K562 (cell line): ENCODE data around the gene NAA40. TPM values are rescaled to one million over a fixed set of nuclear protein-coding genes. Genes with fewer than 3 reads are reported as not detected.

Source experiments
- ATAC-seq: fragments of 200-7000 bp; cut with Tn5 transposase; 3 replicates; pipeline ENCODE4 v1.9.1; 2020; ENCODE audit warnings: moderate library complexity
- BruUV-seq: library from RNA; stranded (reverse); fragments of 400-500 nt; replicated peaks from 2 replicates; lab custom pipeline; 2021; lab: Mats Ljungman, UMichigan
- CTCF ChIA-PET: fragments of 300-600 bp; formaldehyde crosslinking; extraction: SDS; loops from one replicate; lab custom pipeline; 2021; ENCODE audit warnings: low intra/inter-chr PET ratio; lab: Yijun Ruan, JAX
- POLR2A ChIA-PET: fragments of 300-600, 350-650 bp; sonication (Branson Sonifier 250); formaldehyde crosslinking; extraction: SDS; loops from one replicate; lab custom pipeline; 2021; ENCODE audit warnings: antibody characterized with exemption, inconsistent platforms; lab: Yijun Ruan, JAX
- DNase-seq, 4 experiments: peaks; one replicate each; pipeline versions ENCODE4 v3.0.0 to v3.0.0-alpha.2; 2011 to 2018; ENCODE audit warnings: low spot score in 3 of 4, mixed read lengths in 3 of 4; ENCODE audit errors: extremely low read depth in 1 of 4
- FAIRE-seq: peaks from 2 replicates; lab custom pipeline; 2011; peaks lifted over from hg19 to GRCh38; lab: Jason Lieb, UNC
- H2AFZ ChIP-seq: 2 replicates; pipeline ENCODE4 v1.6.0; 2011; ENCODE audit warnings: low read depth, low read length, control low read depth, inconsistent platforms
- H3K27ac ChIP-seq: fragments of 200-600 bp; 3 replicates; pipeline ENCODE4 v1.8.0; 2011; ENCODE audit warnings: low read depth, mild to moderate bottlenecking, control low read depth, inconsistent platforms, low read length, moderate library complexity, mixed read lengths; ENCODE audit errors: extremely low read depth
- H3K27me3 ChIP-seq, 2 experiments: fragments of 300-600 bp in 1 of 2; 2 replicates in 1 of 2; 3 replicates in 1 of 2; pipeline versions ENCODE4 v1.6.0 to v1.8.0; 2011; ENCODE audit warnings: inconsistent platforms in 2 of 2, low read length in 2 of 2, mild to moderate bottlenecking in 1 of 2, mixed read lengths in 1 of 2, moderate library complexity in 1 of 2; ENCODE audit not compliant: control insufficient read depth in 2 of 2, insufficient read depth in 2 of 2
- H3K36me3 ChIP-seq: fragments of 300-600 bp; 3 replicates; pipeline ENCODE4 v1.8.0; 2011; ENCODE audit warnings: mild to moderate bottlenecking, low read length, inconsistent platforms; ENCODE audit not compliant: control insufficient read depth, insufficient read depth
- H3K4me1 ChIP-seq, 2 experiments: fragments of 200-600 bp in 1 of 2; replicated peaks in 1 of 2; 2 replicates in 1 of 2; 3 replicates in 1 of 2; pipeline versions ENCODE4 v1.5.1 to v1.8.0; 2011; ENCODE audit warnings: inconsistent platforms in 2 of 2, low read length in 2 of 2, mild to moderate bottlenecking in 1 of 2, mixed read lengths in 1 of 2, moderate library complexity in 1 of 2; ENCODE audit not compliant: control insufficient read depth in 2 of 2, insufficient read depth in 2 of 2
- H3K4me2 ChIP-seq: 2 replicates; pipeline ENCODE4 v1.6.1; 2011; ENCODE audit warnings: low read length, control low read depth, inconsistent platforms, mixed read lengths; ENCODE audit not compliant: insufficient read depth
- H3K4me3 ChIP-seq: fragments of 200-600 bp; sonication (generic), shearing (Covaris generic); 2 replicates; pipeline ENCODE4 v1.5.1; 2016; ENCODE audit warnings: control low read depth, inconsistent platforms
- H3K79me2 ChIP-seq: fragments of 200-600 bp; 3 replicates; pipeline ENCODE4 v1.8.0; 2011; ENCODE audit warnings: low read length, inconsistent platforms; ENCODE audit not compliant: control insufficient read depth, insufficient read depth
- H3K9ac ChIP-seq, 2 experiments: 2 replicates each; pipeline versions ENCODE4 v1.6.0 to v1.6.1; 2011; ENCODE audit warnings: low read depth in 2 of 2, low read length in 2 of 2, control low read depth in 1 of 2, inconsistent platforms in 1 of 2, mild to moderate bottlenecking in 1 of 2, mixed read lengths in 1 of 2; ENCODE audit not compliant: insufficient read depth in 1 of 2
- H3K9me1 ChIP-seq: one replicate; pipeline ENCODE4 v1.6.0; 2011; ENCODE audit warnings: inconsistent platforms, mild to moderate bottlenecking, low read length, moderate library complexity; ENCODE audit not compliant: control insufficient read depth, insufficient read depth
- H3K9me3 ChIP-seq: replicated peaks from 2 replicates; pipeline ENCODE4 v1.5.1; 2011; ENCODE audit warnings: low read depth, low read length, inconsistent platforms; ENCODE audit not compliant: control insufficient read depth, insufficient read depth
- H4K20me1 ChIP-seq: replicated peaks from 2 replicates; pipeline ENCODE4 v1.6.1; 2011; ENCODE audit warnings: low read length, inconsistent platforms, mixed read lengths; ENCODE audit not compliant: control insufficient read depth, insufficient read depth
- ATF2 ChIP-seq: sonication (generic); formaldehyde crosslinking; IDR thresholded peaks from 2 replicates; pipeline ENCODE4 v1.8.1; 2022; ENCODE audit warnings: missing genetic modification reagents
- BDP1 ChIP-seq: IDR thresholded peaks from 3 replicates; pipeline ENCODE4 v1.6.1; 2011; ENCODE audit not compliant: insufficient read length, insufficient read depth
- CBX1 ChIP-seq: sonication (generic); IDR thresholded peaks from 2 replicates; pipeline ENCODE4 v1.6.1; 2016; ENCODE audit warnings: antibody characterized with exemption, low read depth, mild to moderate bottlenecking
- CGGBP1 ChIP-seq: fragments of 250-450 bp; sonication (Bioruptor Pico); IDR thresholded peaks from 2 replicates; pipeline ENCODE4 v1.9.0; 2021; ENCODE audit warnings: mild to moderate bottlenecking
- MLLT1 ChIP-seq, 2 experiments: fragments of 450-650 bp; IDR thresholded peaks; 2 replicates each; pipeline ENCODE4 v1.6.1; 2016
- NFIC ChIP-seq: fragments of 450-650 bp; IDR thresholded peaks from 2 replicates; pipeline ENCODE4 v1.6.1; 2017; ENCODE audit warnings: mild to moderate bottlenecking, inconsistent platforms
- RBFOX2 ChIP-seq: fragments of 200-400 bp; formaldehyde crosslinking; IDR thresholded peaks from 2 replicates; pipeline ENCODE4 v1.6.1; 2017; ENCODE audit warnings: low read depth, mild to moderate bottlenecking, low read length, moderate library complexity
- RBM17 ChIP-seq: fragments of 200-400 bp; formaldehyde crosslinking; IDR thresholded peaks from 2 replicates; pipeline ENCODE4 v1.6.1; 2017; ENCODE audit warnings: low read depth, mild to moderate bottlenecking, low read length, borderline replicate concordance
- RBM22 ChIP-seq: fragments of 200-400 bp; formaldehyde crosslinking; IDR thresholded peaks from 2 replicates; pipeline ENCODE4 v1.6.1; 2018; ENCODE audit warnings: low read length, low read depth; ENCODE audit not compliant: poor library complexity, severe bottlenecking
- SMARCC2 ChIP-seq: fragments of 450-650 bp; IDR thresholded peaks from 2 replicates; pipeline ENCODE4 v1.6.1; 2017; ENCODE audit warnings: antibody characterized with exemption, moderate library complexity, mild to moderate bottlenecking, low read depth
- TAF9B ChIP-seq: fragments of 450-650 bp; IDR thresholded peaks from 2 replicates; pipeline ENCODE4 v1.6.1; 2018; ENCODE audit warnings: mild to moderate bottlenecking; ENCODE audit not compliant: partially characterized antibody
- ZNF174 ChIP-seq: fragments of 250-450 bp; sonication (Bioruptor Pico); IDR thresholded peaks from 2 replicates; pipeline ENCODE4 v1.4.0; 2020; ENCODE audit warnings: mild to moderate bottlenecking
- ZNF764 ChIP-seq: fragments of 250-450 bp; sonication (Bioruptor Pico); IDR thresholded peaks from 2 replicates; pipeline ENCODE4 v1.4.0; 2020; ENCODE audit warnings: low read depth, mild to moderate bottlenecking, moderate library complexity
- WGBS: fragments of 100-300 bp; shearing (Covaris generic); methylation state at CpG from one replicate; pipeline ENCODE4 v1.1.6; 2016; ENCODE audit warnings: low coverage, mixed read lengths; ENCODE audit not compliant: insufficient coverage; ENCODE audit errors: missing lambda C conversion rate; 5-methylcytosine and 5-hydroxymethylcytosine counted together
- in situ Hi-C: fragments of 300-500 bp; cut with MboI; formaldehyde crosslinking; loops from 4 replicates; pipeline ENCODE4 v1.15.0; 2018; ENCODE audit warnings: inconsistent platforms, mixed read lengths
- intact Hi-C: fragments of 100-400 bp; cut with micrococcal nuclease; formaldehyde crosslinking; loops from 2 replicates; pipeline ENCODE4 v1.14.2; 2022
- polyA plus RNA-seq, 8 experiments: library from polyadenylated mRNA; depleted of rRNA in 4 of 8; stranded (reverse) in 5 of 8; unstranded in 3 of 8; fragments of >200 nt; fragmentation: Nextera tagmentation in 2 of 8; fragmentation: Illumina TruSeq in 1 of 8; extraction: Ambion mirVana in 2 of 8; extraction: Trizol in 1 of 8; gene quantifications; 2 replicates each; pipeline versions ENCODE4 v1.2.1 to v1.2.3, GENCODE V29; 2011 to 2014; ENCODE audit warnings: inconsistent platforms in 1 of 8, missing spikeins in 1 of 8
- total RNA-seq, 7 experiments: library from RNA; depleted of rRNA in 6 of 7; stranded (reverse); fragments of >200 nt in 6 of 7; fragmentation: Illumina TruSeq in 2 of 7; extraction: Trizol in 2 of 7; gene quantifications; 2 replicates each; pipeline versions ENCODE4 v1.2.1 to v1.2.3, GENCODE V29; 2011 to 2021; ENCODE audit warnings: low replicate concordance in 1 of 7
- TF ChIP-seq, protein P1 (sequence below): sonication (generic); formaldehyde crosslinking; IDR thresholded peaks from 2 replicates; pipeline ENCODE4 v1.8.1; 2023; ENCODE audit warnings: mild to moderate bottlenecking, missing genetic modification reagents
- TF ChIP-seq, protein P2 (sequence below): fragments of 250-450 bp; sonication (Bioruptor Pico); IDR thresholded peaks from 2 replicates; pipeline ENCODE4 v1.8.0; 2022; ENCODE audit warnings: moderate library complexity, mild to moderate bottlenecking, inconsistent platforms

The NAA40 gene
- total and polyA plus RNA-seq, 9 of the 15 experiments (the other 6 are each of a cell fraction or from before 2014, with no cell fraction given) = 6.2 to 39.0 (median 23.1) TPM

DNA sequence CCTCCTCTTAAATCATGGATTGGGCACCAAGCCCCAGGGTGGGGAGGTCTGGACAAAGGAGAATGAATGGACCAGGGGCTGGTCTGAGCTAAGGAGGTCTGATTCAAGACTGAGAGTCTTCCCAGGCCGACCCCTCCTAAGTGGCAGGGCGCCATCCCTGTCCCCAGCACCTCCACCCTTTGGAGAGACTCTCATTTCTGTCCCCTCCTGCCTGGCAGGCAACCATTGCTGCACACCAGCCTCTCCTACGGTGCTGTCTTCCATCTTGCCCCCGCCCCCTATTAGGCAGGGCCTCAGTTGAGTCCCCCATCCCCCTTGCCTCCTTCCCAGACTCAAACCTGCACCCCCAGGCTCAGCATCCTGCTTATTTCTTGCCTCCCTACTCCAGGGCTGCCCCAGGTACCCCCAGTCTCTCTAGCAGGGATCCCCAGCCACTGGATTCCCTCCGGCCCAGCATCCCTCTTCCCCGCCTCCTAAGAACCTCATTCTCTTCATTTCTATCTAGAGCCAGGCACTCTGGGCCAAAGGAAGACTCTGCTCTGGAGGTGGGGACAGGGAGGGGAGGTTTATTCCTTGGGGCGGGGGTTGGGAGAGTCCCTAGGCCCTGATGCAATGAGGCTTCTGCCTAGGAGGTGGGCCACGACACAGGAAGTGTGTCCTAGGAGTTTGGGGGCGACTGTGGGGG is 20.2 kb upstream of the NAA40 start:
- BruUV-seq = no TSS peak
- TF ChIP-seq, protein P1, sequence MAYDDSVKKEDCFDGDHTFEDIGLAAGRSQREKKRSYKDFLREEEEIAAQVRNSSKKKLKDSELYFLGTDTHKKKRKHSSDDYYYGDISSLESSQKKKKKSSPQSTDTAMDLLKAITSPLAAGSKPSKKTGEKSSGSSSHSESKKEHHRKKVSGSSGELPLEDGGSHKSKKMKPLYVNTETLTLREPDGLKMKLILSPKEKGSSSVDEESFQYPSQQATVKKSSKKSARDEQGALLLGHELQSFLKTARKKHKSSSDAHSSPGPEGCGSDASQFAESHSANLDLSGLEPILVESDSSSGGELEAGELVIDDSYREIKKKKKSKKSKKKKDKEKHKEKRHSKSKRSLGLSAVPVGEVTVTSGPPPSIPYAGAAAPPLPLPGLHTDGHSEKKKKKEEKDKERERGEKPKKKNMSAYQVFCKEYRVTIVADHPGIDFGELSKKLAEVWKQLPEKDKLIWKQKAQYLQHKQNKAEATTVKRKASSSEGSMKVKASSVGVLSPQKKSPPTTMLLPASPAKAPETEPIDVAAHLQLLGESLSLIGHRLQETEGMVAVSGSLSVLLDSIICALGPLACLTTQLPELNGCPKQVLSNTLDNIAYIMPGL (CRISPR knock-in tag) = no peak
- TF ChIP-seq CGGBP1 (CRISPR knock-in tag) (no peak), ZNF764 (CRISPR knock-in tag) (no peak), ATF2 (CRISPR knock-in tag) (no peak), MLLT1 (IDR thresholded peaks at IDR 0.05) (no peak), RBM22 (no peak), BDP1 (no peak), RBFOX2 (peak; percentile 13), ZNF174 (CRISPR knock-in tag) (no peak), NFIC (peak; percentile 2; the same call in 1 of the 2 replicates), CBX1 (0 out of 2 replicates have a peak, but pooled peaks have one; percentile 8), TAF9B (no peak), SMARCC2 (no peak), RBM17 (no peak)
- TF ChIP-seq, protein P2, sequence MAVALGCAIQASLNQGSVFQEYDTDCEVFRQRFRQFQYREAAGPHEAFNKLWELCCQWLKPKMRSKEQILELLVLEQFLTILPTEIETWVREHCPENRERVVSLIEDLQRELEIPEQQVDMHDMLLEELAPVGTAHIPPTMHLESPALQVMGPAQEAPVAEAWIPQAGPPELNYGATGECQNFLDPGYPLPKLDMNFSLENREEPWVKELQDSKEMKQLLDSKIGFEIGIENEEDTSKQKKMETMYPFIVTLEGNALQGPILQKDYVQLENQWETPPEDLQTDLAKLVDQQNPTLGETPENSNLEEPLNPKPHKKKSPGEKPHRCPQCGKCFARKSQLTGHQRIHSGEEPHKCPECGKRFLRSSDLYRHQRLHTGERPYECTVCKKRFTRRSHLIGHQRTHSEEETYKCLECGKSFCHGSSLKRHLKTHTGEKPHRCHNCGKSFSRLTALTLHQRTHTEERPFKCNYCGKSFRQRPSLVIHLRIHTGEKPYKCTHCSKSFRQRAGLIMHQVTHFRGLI (CRISPR knock-in tag) = no peak

More for the DNA sequence above, 20.2 kb upstream of the NAA40 start:
- H3K27me3 ChIP-seq = no peaks in the 10 kb centered on the region
- ATAC-seq (peak; percentile 21), DNase-seq (peak in 3 of 4 experiments; percentile 31 to 55 (median 42)), FAIRE-seq (no peak)
- H3K36me3 ChIP-seq = 0 out of 3 replicates have a peak, but pooled peaks cover 2% of the 10 kb centered on the region
- in situ Hi-C loops (no loop called here), intact Hi-C loops (loop anchor here (5.0 kb wide), 1 partner anchor 151 kb away; the partner anchor contains the start of gene ZFTA)
- no peaks in the 10 kb centered on the region for H4K20me1 ChIP-seq
- 35% methylated on average over 9 of the region's 9 CpGs for WGBS
- no peak overlapping the region for H3K4me3 ChIP-seq
- peaks cover 46 to 74% of the 10 kb centered on the region in 2 experiments for H3K4me1 ChIP-seq
- peak overlapping the region; percentile 69 to 95 for H3K9ac ChIP-seq
- peak overlapping the region; percentile 83 for H3K4me2 ChIP-seq
- ChIA-PET POLR2A (no interaction called here), CTCF (no interaction called here)
- H3K27ac ChIP-seq = peak overlapping the region; percentile 76
- peak overlapping the region; percentile 89 for H2AFZ ChIP-seq
- H3K9me3 ChIP-seq = no peaks in the 10 kb centered on the region
- no peaks in the 10 kb centered on the region for H3K9me1 ChIP-seq
- no peaks in the 10 kb centered on the region for H3K79me2 ChIP-seq
